ENCODE measurements around the gene RBM17. TPM values are rescaled to one million over a fixed set of nuclear protein-coding genes. Genes with fewer than 3 reads are reported as not detected.

RBM17 gene
- total RNA-seq, 1 experiment from 2014 or later, result 128 TPM

GRCh38 chr10:6136215-6137201 lies 47.7 kb downstream of the RBM17 start:
- ChIA-PET CTCF (interaction anchor here (0.6 to 2.8 kb wide), 7 partner anchors 12 to 469 kb away, joined by 3 to 13 read pairs (median 3); partner anchors contain the start of gene PFKFB3), POLR2A (interaction anchor here (0.8 to 1.4 kb wide), 4 partner anchors 15 to 158 kb away, joined by 3 to 4 read pairs (median 4); no protein-coding TSS in a partner anchor)
- Mint-ChIP-seq H3K27ac (ENCODE audit: low read depth, unreplicated experiment) (no peak overlapping the region), H3K4me3 (ENCODE audit: unreplicated experiment) (no peak overlapping the region), H3K36me3 (ENCODE audit: insufficient read depth, unreplicated experiment) (no peaks in the 10 kb centered on the region), H3K27me3 (ENCODE audit: insufficient read depth, unreplicated experiment) (peaks cover 12% of the 10 kb centered on the region), H3K9me3 (ENCODE audit: unreplicated experiment) (no peaks in the 10 kb centered on the region), H3K4me1 (ENCODE audit: insufficient read depth, unreplicated experiment) (peaks cover 15% of the 10 kb centered on the region)
- intact Hi-C loops (cut with micrococcal nuclease), result no loop called here
- no peak for TF ChIP-seq CTCF (IDR thresholded peaks at IDR 0.05; ENCODE audit: unreplicated experiment)
- BruUV-seq (replicated peaks), result no TSS peak
- DNase-seq (ENCODE audit: unreplicated experiment), result peak; percentile 38

GRCh38 chr10:6138456-6138855 lies 49.6 kb downstream of the RBM17 start:
- Mint-ChIP-seq H3K27ac (ENCODE audit: low read depth, unreplicated experiment) (no peak overlapping the region), H3K4me1 (ENCODE audit: insufficient read depth, unreplicated experiment) (peaks cover 18% of the 10 kb centered on the region), H3K36me3 (ENCODE audit: insufficient read depth, unreplicated experiment) (no peaks in the 10 kb centered on the region), H3K27me3 (ENCODE audit: insufficient read depth, unreplicated experiment) (peaks cover 12% of the 10 kb centered on the region), H3K9me3 (ENCODE audit: unreplicated experiment) (no peaks in the 10 kb centered on the region), H3K4me3 (ENCODE audit: unreplicated experiment) (no peak overlapping the region)
- TF ChIP-seq CTCF (IDR thresholded peaks at IDR 0.05; ENCODE audit: unreplicated experiment), result no peak
- intact Hi-C loops (cut with micrococcal nuclease), result no loop called here
- DNase-seq (ENCODE audit: unreplicated experiment), result no peak
- BruUV-seq (replicated peaks), result no TSS peak
- ChIA-PET CTCF (interaction anchor here (0.7 to 2.8 kb wide), 2 partner anchors 164 to 263 kb away, joined by 3 to 13 read pairs; no protein-coding TSS in a partner anchor), POLR2A (interaction anchor here (0.6 kb wide), 1 partner anchor 28 kb away, joined by 3 read pairs; no protein-coding TSS in a partner anchor)

GRCh38 chr10:6139470-6139869 lies 50.6 kb downstream of the RBM17 start:
- Mint-ChIP-seq H3K4me3 (ENCODE audit: unreplicated experiment) (no peak overlapping the region), H3K9me3 (ENCODE audit: unreplicated experiment) (no peaks in the 10 kb centered on the region), H3K27ac (ENCODE audit: low read depth, unreplicated experiment) (no peak overlapping the region), H3K36me3 (ENCODE audit: insufficient read depth, unreplicated experiment) (no peaks in the 10 kb centered on the region), H3K4me1 (ENCODE audit: insufficient read depth, unreplicated experiment) (peaks cover 18% of the 10 kb centered on the region), H3K27me3 (ENCODE audit: insufficient read depth, unreplicated experiment) (peaks cover 12% of the 10 kb centered on the region)
- intact Hi-C loops (cut with micrococcal nuclease), result no loop called here
- no peak for DNase-seq (ENCODE audit: unreplicated experiment)
- POLR2A ChIA-PET, result no interaction called here
- TF ChIP-seq CTCF (IDR thresholded peaks at IDR 0.05; ENCODE audit: unreplicated experiment), result no peak
- CTCF ChIA-PET, result interaction anchor here (0.6 to 1.1 kb wide), 3 partner anchors 13 to 1450 kb away, joined by 3 to 4 read pairs (median 3); no protein-coding TSS in a partner anchor
- no TSS peak for BruUV-seq (replicated peaks)

DNA sequence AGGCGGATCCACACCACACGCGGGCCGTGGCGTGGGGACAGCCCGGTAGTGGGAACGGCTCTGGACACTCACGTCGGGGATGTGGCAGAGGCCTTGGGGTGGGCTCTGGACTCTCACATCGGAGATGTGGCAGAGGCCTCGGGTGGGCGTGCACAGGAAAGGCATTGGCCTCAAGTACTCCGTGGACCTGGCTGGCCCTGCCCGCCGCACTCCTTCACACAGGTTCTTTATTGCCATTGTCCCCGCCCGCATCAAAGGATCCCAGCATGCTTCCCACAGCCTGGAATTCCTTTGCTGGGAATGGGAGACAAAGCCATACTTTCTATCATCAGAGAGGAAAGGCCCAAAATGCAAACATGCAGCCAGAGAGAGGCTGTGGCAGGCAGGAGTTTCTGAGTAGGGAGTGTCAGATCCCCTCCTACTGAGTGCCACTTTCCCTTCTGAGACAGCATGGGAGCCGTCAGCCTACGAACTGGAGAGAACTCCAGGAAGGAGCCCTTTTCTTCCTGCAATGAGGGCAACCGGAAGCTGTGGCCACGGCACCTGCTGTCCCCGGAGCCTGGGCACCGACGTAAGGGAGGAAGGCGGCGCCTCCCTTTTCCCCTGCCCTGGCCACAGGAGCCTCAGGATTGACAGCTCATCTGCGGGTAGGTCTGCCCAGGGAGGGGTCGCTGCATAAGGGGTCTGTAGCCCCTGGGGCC lies 51.5 kb downstream of the RBM17 start:
- POLR2A ChIA-PET, result no interaction called here
- CTCF ChIA-PET, result no interaction called here
- no peak overlapping the region for H3K4me3 Mint-ChIP-seq (ENCODE audit: unreplicated experiment)
- no peaks in the 10 kb centered on the region for H3K9me3 Mint-ChIP-seq (ENCODE audit: unreplicated experiment)
- no peak overlapping the region for H3K27ac Mint-ChIP-seq (ENCODE audit: low read depth, unreplicated experiment)
- no peak for TF ChIP-seq CTCF (IDR thresholded peaks at IDR 0.05; ENCODE audit: unreplicated experiment)
- H3K27me3 Mint-ChIP-seq (ENCODE audit: insufficient read depth, unreplicated experiment), result peaks cover 12% of the 10 kb centered on the region
- peaks cover 18% of the 10 kb centered on the region for H3K4me1 Mint-ChIP-seq (ENCODE audit: insufficient read depth, unreplicated experiment)
- intact Hi-C loops (cut with micrococcal nuclease), result no loop called here
- DNase-seq (ENCODE audit: unreplicated experiment), result no peak
- BruUV-seq (replicated peaks), result no TSS peak
- H3K36me3 Mint-ChIP-seq (ENCODE audit: insufficient read depth, unreplicated experiment), result no peaks in the 10 kb centered on the region
